Neuronal stem cell (in vitro differentiated cells): Measurements from ENCODE around the gene PSME2.

Experiments used
- DNase-seq: peaks from one replicate; pipeline ENCODE4 v3.0.0-alpha.2; 2013; ENCODE audit warnings: low spot score
- H2AFZ ChIP-seq: one replicate; pipeline ENCODE4 v1.6.1; 2013; ENCODE audit warnings: mild to moderate bottlenecking, low read length, inconsistent platforms
- H2AK5ac ChIP-seq: 2 replicates; pipeline ENCODE4 v1.6.1; 2013; ENCODE audit warnings: low read depth, mild to moderate bottlenecking, inconsistent platforms, low read length, moderate library complexity, mixed read lengths
- H2BK120ac ChIP-seq: 2 replicates; pipeline ENCODE4 v1.6.1; 2013; ENCODE audit warnings: low read depth, mild to moderate bottlenecking, inconsistent platforms, low read length, moderate library complexity, mixed read lengths
- H2BK12ac ChIP-seq: one replicate; pipeline ENCODE4 v1.6.1; 2013; ENCODE audit warnings: low read length, inconsistent platforms
- H2BK15ac ChIP-seq: 2 replicates; pipeline ENCODE4 v1.6.1; 2013; ENCODE audit warnings: mild to moderate bottlenecking, low read length, inconsistent platforms, mixed read lengths
- H2BK5ac ChIP-seq: one replicate; pipeline ENCODE4 v1.6.1; 2013; ENCODE audit warnings: inconsistent platforms, mild to moderate bottlenecking, low read length, moderate library complexity
- H3K14ac ChIP-seq: one replicate; pipeline ENCODE4 v1.6.1; 2013; ENCODE audit warnings: low read length, inconsistent platforms
- H3K18ac ChIP-seq: 2 replicates; pipeline ENCODE4 v1.6.1; 2013; ENCODE audit warnings: low read length, inconsistent platforms
- H3K23ac ChIP-seq: 2 replicates; pipeline ENCODE4 v1.6.1; 2013; ENCODE audit warnings: low read depth, mild to moderate bottlenecking, mixed read lengths, low read length, inconsistent platforms; ENCODE audit not compliant: poor library complexity
- H3K27ac ChIP-seq: replicated peaks from 3 replicates; pipeline ENCODE4 v1.5.1; 2013; ENCODE audit warnings: low read length, inconsistent platforms
- H3K27me3 ChIP-seq, 3 experiments: 2 replicates each; pipeline ENCODE4 v1.6.1; 2013; ENCODE audit warnings: low read length in 3 of 3, mild to moderate bottlenecking in 2 of 3, inconsistent platforms in 1 of 3, low read depth in 1 of 3, mixed read lengths in 1 of 3, moderate library complexity in 1 of 3; ENCODE audit not compliant: control insufficient read depth in 3 of 3, insufficient read depth in 3 of 3
- H3K36me3 ChIP-seq, 2 donors: replicated peaks in 1 of 2; 2 replicates each; pipeline ENCODE4 v1.6.1; 2013; ENCODE audit warnings: low read length in 2 of 2; ENCODE audit not compliant: control insufficient read depth in 2 of 2, insufficient read depth in 2 of 2
- H3K4ac ChIP-seq: 2 replicates; pipeline ENCODE4 v1.6.1; 2013; ENCODE audit warnings: inconsistent platforms, mild to moderate bottlenecking, low read length, moderate library complexity
- H3K4me1 ChIP-seq, 2 donors: 1 replicate in 1 of 2; 2 replicates in 1 of 2; pipeline ENCODE4 v1.6.1; 2013; ENCODE audit warnings: low read length in 2 of 2, low read depth in 1 of 2; ENCODE audit not compliant: control insufficient read depth in 2 of 2, insufficient read depth in 1 of 2
- H3K4me2 ChIP-seq: one replicate; pipeline ENCODE4 v1.6.1; 2013; ENCODE audit warnings: mild to moderate bottlenecking, low read length, inconsistent platforms; ENCODE audit not compliant: insufficient read depth, poor library complexity, severe bottlenecking
- H3K4me3 ChIP-seq, 2 donors: 2 replicates each; pipeline ENCODE4 v1.5.1; 2013; ENCODE audit warnings: low read length in 2 of 2, mild to moderate bottlenecking in 2 of 2, inconsistent platforms in 1 of 2, moderate library complexity in 1 of 2
- H3K79me1 ChIP-seq: one replicate; pipeline ENCODE4 v1.6.1; 2013; ENCODE audit warnings: low read depth, mild to moderate bottlenecking, inconsistent platforms, low read length, moderate library complexity
- H3K9ac ChIP-seq: one replicate; pipeline ENCODE4 v1.6.1; 2013; ENCODE audit warnings: mild to moderate bottlenecking, low read depth, low read length, inconsistent platforms; ENCODE audit not compliant: poor library complexity
- H3K9me3 ChIP-seq, 2 donors: replicated peaks in 1 of 2; 2 replicates each; pipeline versions ENCODE3 to v1.6.1; 2013; ENCODE audit warnings: low read length in 2 of 2, mild to moderate bottlenecking in 2 of 2, inconsistent platforms in 1 of 2, low read depth in 1 of 2, mixed read lengths in 1 of 2, moderate library complexity in 1 of 2; ENCODE audit not compliant: control insufficient read depth in 2 of 2, insufficient read depth in 1 of 2
- H4K8ac ChIP-seq: one replicate; pipeline ENCODE4 v1.6.1; 2013; ENCODE audit warnings: low read depth, mild to moderate bottlenecking, inconsistent platforms, low read length, moderate library complexity
- H4K91ac ChIP-seq: one replicate; pipeline ENCODE4 v1.6.1; 2013; ENCODE audit warnings: low read length, low read depth, mild to moderate bottlenecking, inconsistent platforms; ENCODE audit not compliant: poor library complexity
- WGBS, 2 donors: extraction: QIAGEN DNeasy Blood & Tissue Kit; methylation state at CpG; one replicate each; pipeline ENCODE4 v1.1.7; 2013; ENCODE audit warnings: missing lambda C conversion rate in 2 of 2, mixed read lengths in 1 of 2; ENCODE audit not compliant: insufficient read length in 2 of 2, insufficient replicate concordance in 1 of 2; ENCODE audit errors: extremely low coverage in 2 of 2; 5-methylcytosine and 5-hydroxymethylcytosine counted together

Gene PSME2

DNA sequence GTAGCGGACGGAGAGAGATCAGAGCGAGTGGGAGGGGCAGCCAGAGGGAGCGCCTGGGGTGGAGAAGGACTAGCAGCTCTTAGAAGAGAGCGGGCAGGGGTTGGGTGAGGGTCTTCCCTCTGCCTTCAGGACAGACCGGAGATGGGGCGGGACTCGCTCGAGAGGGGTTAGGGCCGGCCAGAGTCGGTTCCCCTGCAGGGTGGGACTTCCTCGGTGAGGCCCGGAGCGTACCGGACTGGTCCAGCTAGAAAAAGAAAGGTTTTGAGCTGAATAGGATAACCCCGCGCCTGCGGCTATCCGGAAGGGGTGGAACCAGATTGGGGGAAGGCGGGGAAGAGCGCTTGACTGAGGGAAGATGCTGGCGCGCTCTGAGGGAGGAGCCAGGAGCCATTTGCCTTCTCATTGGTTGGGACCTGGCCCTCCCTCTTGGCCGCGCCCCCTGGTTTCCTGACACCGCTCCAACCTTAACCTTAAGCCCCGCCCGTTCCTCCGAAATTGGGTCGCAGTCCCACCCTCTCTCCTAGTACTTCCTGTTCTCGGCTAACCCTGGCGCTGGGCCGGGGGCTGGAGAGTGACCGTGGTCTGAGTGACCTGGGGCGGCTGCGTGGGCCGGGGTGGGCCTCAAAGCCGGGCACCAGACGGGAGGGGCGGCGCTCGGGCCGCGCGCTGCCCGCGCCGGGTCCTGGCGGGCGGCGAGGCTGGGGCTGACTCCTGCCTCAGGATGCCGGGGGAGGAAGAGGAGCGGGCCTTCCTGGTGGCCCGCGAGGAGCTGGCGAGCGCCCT lies 759 bp upstream of the PSME2 start, which contains the start of gene RNF31:
TSS of gene RNF31 (plus strand) at position 521 of the 783 bp plus-strand sequence. CDS start at position 722, 201 bp downstream.
- Histone ChIP-seq H2BK12ac (no peak within 1 kb of the TSS), H3K9ac (peak within 1 kb of the TSS; percentile 97), H4K8ac (no peak within 1 kb of the TSS), H4K91ac (no peak within 1 kb of the TSS), H3K4ac (no peak within 1 kb of the TSS), H3K4me2 (peak within 1 kb of the TSS; percentile 97), H2AFZ (peak within 1 kb of the TSS; percentile 95), H2BK120ac (peak within 1 kb of the TSS; percentile 84), H2BK5ac (peak within 1 kb of the TSS; percentile 83), H3K4me1 (peaks cover 8 to 17% of the 10 kb centered on the region in 2 donors), H3K79me1 (peaks cover 13% of the 10 kb centered on the region), H3K36me3 (peaks cover 36 to 63% of the 10 kb centered on the region in 2 donors), H3K9me3 (no peaks in the 10 kb centered on the region), H3K4me3 (peak within 1 kb of the TSS; percentile 93 to 96), H3K23ac (peak within 1 kb of the TSS; percentile 11), H3K18ac (peak within 1 kb of the TSS; percentile 95), H3K14ac (peak within 1 kb of the TSS; percentile 91), H2BK15ac (peak within 1 kb of the TSS; percentile 37), H3K27ac (peak within 1 kb of the TSS; percentile 85), H3K27me3 (no peaks in the 10 kb centered on the region), H2AK5ac (peak within 1 kb of the TSS; percentile 86)
- no CpG with 5 or more reads among the region's 57 CpGs for WGBS, 2 donors
- DNase-seq: peak; percentile 95

DNA sequence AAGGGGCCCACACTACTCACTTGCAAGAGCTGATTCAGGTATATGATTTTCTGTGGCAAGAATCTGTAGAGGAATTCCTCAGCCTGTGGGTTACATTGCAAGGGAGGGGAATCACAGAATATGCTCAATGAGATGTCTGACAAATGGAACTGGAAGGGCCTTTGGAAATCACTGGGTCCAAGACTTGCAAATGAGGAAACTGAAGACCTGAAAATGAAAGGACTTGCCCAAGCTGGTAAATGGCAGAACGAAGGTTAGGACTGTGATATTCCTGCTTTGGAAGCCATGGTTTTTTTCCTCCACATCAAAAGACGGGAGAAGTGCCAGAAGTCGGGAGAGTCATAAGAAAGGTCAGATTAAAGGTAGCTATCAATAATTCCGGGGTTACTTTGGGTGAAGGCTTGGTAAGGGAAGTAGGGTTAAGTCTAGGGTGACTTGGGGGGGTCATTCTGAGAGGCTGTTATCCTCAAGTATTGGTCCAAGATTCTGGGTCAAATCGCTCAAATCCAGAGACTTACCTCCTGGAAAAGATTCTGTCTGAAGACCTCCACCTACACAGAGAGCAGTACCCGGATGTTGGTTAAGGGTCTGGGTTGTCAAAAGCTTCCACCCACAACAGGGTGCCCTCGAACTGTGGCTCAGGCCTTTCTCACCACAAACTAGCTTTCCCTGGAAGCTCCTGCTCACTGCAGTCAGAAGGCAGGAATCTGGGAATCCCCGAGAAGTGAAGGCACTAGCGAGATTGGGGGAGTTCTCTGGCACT lies 539 bp downstream of the PSME2 start:
- no peak overlapping the region for H3K4ac ChIP-seq
- no CpG with 5 or more reads among the region's 9 CpGs for WGBS, 2 donors

DNA sequence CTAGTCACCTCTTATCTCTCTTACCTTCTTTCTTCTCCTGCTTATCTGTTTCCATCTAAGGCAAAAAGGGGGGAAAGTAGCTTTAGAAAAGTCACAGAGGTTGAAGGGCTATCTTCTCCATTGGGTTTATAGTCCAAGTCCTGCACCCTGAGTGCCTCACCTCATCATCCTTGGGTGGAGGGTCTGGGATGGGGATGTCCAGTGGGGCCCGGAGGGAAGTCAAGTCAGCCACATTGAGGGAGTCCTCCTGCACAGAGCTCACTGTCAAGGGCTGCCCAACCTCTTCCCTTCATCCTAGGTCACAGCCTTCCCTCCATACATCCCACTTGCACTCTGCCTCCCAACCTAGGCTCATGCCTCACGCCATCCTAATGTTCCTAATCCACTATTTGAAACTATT lies 1.2 kb downstream of the PSME2 start:
- Histone ChIP-seq H3K9me3 (no peaks in the 10 kb centered on the region), H4K91ac (no peak overlapping the region), H2BK120ac (no peak overlapping the region), H3K4me3 (peak overlapping the region; percentile 27 to 96), H3K4me2 (no peak overlapping the region), H3K79me1 (peaks cover 18% of the 10 kb centered on the region), H3K9ac (no peak overlapping the region), H3K4me1 (peaks cover 10 to 17% of the 10 kb centered on the region in 2 donors), H3K14ac (no peak overlapping the region), H2BK5ac (no peak overlapping the region), H3K23ac (no peak overlapping the region), H3K36me3 (peaks cover 18 to 44% of the 10 kb centered on the region in 2 donors), H2AK5ac (peak overlapping the region; percentile 38), H2BK15ac (no peak overlapping the region), H4K8ac (no peak overlapping the region), H2AFZ (no peak overlapping the region), H3K27me3 (no peaks in the 10 kb centered on the region), H2BK12ac (no peak overlapping the region), H3K27ac (no peak overlapping the region), H3K18ac (no peak overlapping the region), H3K4ac (no peak overlapping the region)
- WGBS, 2 donors: no CpG with 5 or more reads among the region's 2 CpGs
- DNase-seq: no peak

More for the DNA sequence above, 539 bp downstream of the PSME2 start:
- H3K18ac ChIP-seq: peak overlapping the region; percentile 86
- H3K14ac ChIP-seq: peak overlapping the region; percentile 91
- no peak overlapping the region for H3K23ac ChIP-seq
- H4K8ac ChIP-seq: no peak overlapping the region
- peak overlapping the region; percentile 83 for H2BK5ac ChIP-seq
- peak overlapping the region; percentile 56 for H3K27ac ChIP-seq
- DNase-seq: no peak
- H3K4me3 ChIP-seq: peak overlapping the region; percentile 81 to 96
- H3K9ac ChIP-seq: peak overlapping the region; percentile 95
- peaks cover 17% of the 10 kb centered on the region for H3K79me1 ChIP-seq
- H2AK5ac ChIP-seq: peak overlapping the region; percentile 38
- peaks cover 25 to 50% of the 10 kb centered on the region in 2 donors for H3K36me3 ChIP-seq
- H3K9me3 ChIP-seq: no peaks in the 10 kb centered on the region
- peak overlapping the region; percentile 37 for H2BK15ac ChIP-seq
- peak overlapping the region; percentile 76 for H3K4me2 ChIP-seq
- H2AFZ ChIP-seq: peak overlapping the region; percentile 88
- no peaks in the 10 kb centered on the region for H3K27me3 ChIP-seq
- H2BK120ac ChIP-seq: no peak overlapping the region
- peaks cover 10 to 17% of the 10 kb centered on the region in 2 donors for H3K4me1 ChIP-seq
- no peak overlapping the region for H4K91ac ChIP-seq
- H2BK12ac ChIP-seq: no peak overlapping the region

DNA sequence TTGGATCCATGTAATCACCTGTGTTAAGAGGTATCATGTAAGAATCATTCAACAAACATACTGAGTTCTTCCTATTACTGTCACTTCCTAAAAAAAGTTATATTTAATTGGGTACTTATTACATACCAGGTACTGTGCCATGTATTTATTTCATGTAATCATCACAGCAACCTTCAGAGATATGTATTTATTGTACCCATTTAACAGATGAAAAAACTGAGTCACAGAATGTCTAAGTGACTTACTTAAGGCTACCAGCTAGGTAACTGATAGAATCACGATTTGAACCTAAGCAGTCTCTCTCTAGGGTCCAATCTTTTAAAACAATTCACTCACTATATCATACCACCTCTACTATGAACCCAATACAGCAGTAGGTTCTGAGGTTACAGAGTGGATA lies 2.0 kb downstream of the PSME2 start:
- WGBS, 2 donors: no CpG with 5 or more reads among the region's 1 CpG
- Histone ChIP-seq H4K8ac (no peak overlapping the region), H2BK15ac (no peak overlapping the region), H3K4me3 (no peak overlapping the region), H3K4me2 (no peak overlapping the region), H3K14ac (no peak overlapping the region), H2AK5ac (no peak overlapping the region), H3K9me3 (no peaks in the 10 kb centered on the region), H3K4ac (no peak overlapping the region), H2BK5ac (no peak overlapping the region), H2BK120ac (no peak overlapping the region), H3K27me3 (no peaks in the 10 kb centered on the region), H2AFZ (no peak overlapping the region), H3K79me1 (peaks cover 16% of the 10 kb centered on the region), H4K91ac (no peak overlapping the region), H3K27ac (no peak overlapping the region), H3K23ac (no peak overlapping the region), H3K18ac (no peak overlapping the region), H3K9ac (no peak overlapping the region), H3K36me3 (peaks cover 12 to 43% of the 10 kb centered on the region in 2 donors), H2BK12ac (no peak overlapping the region), H3K4me1 (peaks cover 12 to 19% of the 10 kb centered on the region in 2 donors)
- DNase-seq: no peak
